Measurements from ENCODE around the gene NCDN.

NCDN gene

DNA sequence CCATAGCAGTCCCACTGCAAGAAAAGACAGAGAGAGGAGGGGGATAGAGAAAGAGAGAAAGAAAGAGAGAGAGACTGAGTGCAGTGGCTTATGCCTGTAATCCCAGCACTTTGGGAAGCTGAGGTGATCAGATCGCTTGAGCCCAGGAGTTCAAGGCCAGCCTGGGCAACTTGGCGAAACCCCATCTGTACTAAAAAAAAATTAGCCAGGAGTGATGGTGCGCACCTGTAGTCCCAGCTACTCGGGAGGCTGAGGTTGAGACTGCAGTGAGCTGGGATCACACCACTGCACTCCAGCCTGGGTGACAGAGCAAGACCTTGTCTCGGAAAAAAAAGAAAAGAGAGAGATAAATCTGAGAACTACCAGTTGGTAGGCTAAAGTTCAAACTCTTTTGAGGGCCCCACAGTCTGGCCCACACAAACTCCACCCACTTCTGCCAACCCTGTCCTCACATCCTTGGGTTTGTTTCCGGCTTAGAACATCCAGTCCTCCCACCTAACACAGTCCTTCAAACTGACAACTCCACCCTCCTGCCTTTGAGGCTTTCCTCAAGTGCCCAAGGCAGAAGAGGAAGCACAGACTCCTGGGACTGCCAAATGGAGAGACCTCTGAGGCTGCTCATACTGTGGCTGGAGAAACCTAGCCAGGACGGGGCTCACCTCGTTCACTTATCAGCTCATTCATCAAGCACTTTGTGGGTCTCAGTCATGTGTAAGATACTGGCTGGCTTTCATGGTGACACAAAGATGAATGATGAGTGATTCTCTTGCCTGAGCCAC is 35.6 kb downstream of the NCDN start:
- DNase-seq = no peak

- DNase-seq = no peak
Observed at GRCh38 chr1:35594005-35594760, 36.6 kb downstream of the NCDN start.

- DNase-seq = no peak
Observed at GRCh38 chr1:35595684-35596083, 38.1 kb downstream of the NCDN start.

GRCh38 chr1:35597870-35598269 is 40.3 kb downstream of the NCDN start:
- no peak for DNase-seq

DNA sequence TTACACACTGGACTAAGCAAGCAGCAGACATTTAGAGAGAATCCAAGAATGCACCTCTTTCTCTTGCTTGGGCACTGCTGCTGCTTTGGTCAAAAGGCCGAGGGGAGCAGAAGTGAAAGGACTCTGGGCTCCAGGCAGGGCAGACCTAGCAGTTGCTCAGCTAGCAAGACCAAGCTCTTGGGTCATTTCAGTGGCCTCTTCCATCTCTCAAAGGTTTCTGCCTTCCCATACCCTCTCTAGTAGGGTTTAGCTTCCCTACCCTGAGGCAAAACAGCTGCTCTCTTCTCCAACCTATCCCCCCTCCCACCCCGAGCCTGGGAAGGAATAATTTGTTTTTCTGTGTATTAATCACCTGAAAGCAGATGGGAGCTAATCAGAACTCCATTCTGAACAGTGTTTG is 41.3 kb downstream of the NCDN start:
- DNase-seq = no peak

- no peak for DNase-seq
Observed at GRCh38 chr1:35599411-35599810, 41.8 kb downstream of the NCDN start.

DNA sequence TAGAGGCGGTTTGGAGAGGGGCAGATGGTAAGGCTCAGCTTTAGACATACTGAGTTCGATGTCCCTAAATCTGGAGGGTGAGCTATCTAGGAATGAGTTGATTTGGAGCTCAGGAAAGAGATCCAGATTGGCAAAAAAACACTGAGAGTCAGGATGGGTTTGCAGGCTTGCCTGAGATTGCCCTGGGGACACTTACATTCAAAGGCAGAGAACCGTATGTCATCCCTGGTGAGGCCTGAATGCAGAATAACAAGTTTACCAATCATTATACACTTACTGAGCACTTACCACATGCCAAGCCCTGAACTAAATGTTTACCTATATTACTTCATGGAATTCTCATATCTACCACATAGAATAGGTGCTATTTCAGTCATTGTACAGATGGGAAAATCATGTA is 43.0 kb downstream of the NCDN start:
- no peak for DNase-seq

- DNase-seq = no peak
Observed at GRCh38 chr1:35603468-35603867, 45.9 kb downstream of the NCDN start.

GRCh38 chr1:35603941-35604340 is 46.3 kb downstream of the NCDN start:
- no peak for DNase-seq

DNA sequence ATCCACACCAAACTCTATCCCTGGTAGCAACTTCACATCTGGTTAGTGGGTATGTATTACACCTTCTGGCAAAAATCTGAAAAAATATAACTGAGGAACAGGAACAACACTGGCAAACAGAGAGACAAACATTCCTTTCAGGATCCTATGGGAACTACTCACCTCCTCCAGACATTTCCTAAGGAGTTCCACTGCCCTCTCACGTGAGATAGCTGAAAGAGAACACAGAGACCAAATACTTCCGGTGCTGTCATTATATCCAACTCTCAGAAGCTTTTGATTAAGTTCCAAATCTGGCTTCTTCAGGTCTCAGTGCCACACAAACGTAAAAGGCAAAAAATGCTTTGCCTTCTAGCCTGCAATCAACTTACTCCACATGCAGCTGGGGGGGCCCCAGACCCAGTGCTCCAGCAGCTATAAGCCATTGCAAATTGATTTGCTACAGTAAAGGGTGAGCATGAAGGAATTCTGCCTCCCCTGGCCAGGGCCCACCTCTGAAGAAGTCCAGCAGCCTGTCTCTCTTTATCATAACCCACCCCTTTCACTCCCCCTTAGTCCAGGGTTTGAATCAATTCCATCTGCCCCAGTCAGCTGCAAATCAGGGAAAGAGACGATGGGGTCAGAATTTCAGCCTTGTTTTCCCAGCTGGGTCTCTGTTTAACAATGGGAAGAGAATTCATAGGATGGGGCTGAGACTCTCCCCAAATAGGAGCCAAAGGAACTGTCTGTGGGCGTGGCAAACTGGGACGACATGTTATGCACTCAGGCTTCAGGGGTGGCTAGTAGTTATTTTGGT is 47.7 kb downstream of the NCDN start:
- DNase-seq = no peak

GRCh38 chr1:35605867-35606182 is 48.2 kb downstream of the NCDN start:
- no peak for DNase-seq

DNA sequence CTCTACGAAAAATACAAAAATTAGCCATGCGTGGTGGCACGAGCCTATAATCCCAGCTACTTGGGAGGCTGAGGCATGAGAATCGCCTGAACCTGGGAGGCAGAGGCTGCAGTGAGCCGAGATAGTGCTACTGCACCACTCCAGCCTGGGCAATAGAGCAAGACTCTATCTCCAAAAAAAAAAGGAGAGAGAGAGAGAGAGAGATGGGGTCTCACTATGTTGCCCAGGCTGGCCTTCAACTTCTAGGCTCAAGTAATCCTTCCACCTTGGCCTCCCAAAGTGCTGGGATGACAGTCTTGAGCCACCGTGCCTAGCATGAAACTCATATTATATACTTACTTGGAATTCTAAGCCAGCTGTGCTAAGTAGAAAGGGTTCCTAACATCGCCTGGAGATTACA is 54.1 kb downstream of the NCDN start:
- DNase-seq = no peak

DNA sequence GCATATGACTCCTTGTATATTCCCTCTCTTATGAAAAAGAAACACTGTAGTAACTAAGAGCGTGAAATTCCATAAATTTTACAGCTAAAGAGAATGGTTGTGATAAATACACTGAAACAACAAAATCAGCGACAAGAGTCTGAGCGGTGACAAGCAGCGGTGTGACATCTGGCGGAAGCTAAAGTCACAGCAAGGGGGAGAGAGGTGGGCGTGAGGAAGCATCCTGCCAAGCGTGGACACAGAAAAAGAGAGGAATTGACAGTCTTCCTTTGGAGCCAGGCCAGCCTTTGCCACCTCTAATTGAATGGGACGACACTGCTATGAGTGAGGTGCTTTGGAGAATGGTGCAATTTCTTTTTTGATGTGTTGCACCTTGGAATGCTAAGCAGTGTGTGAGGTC is 57.8 kb downstream of the NCDN start:
- DNase-seq = no peak
